Endothelial cell (in vitro differentiated cells): ENCODE data around the gene ARCN1. TPM values are rescaled to one million over a fixed set of nuclear protein-coding genes. Genes with fewer than 3 reads are reported as not detected.
A peak's percentile ranks its signal among the peaks of the same experiment; 100 is the strongest.

Experiments
- DNase-seq: peaks from one replicate; pipeline ENCODE4 v3.0.0; 2021; ENCODE audit warnings: low spot score
- H3K27ac Mint-ChIP-seq: one replicate; pipeline ENCODE4 v1.8.0; 2021; ENCODE audit warnings: mixed read lengths, inconsistent platforms; ENCODE audit not compliant: unreplicated experiment
- H3K27me3 Mint-ChIP-seq: one replicate; pipeline ENCODE4 v1.8.0; 2021; ENCODE audit warnings: mild to moderate bottlenecking, moderate library complexity, mixed read lengths, inconsistent platforms; ENCODE audit not compliant: unreplicated experiment
- H3K36me3 Mint-ChIP-seq: one replicate; pipeline ENCODE4 v1.8.0; 2021; ENCODE audit warnings: mild to moderate bottlenecking, low read depth, mixed read lengths, inconsistent platforms; ENCODE audit not compliant: unreplicated experiment
- H3K4me1 Mint-ChIP-seq: one replicate; pipeline ENCODE4 v1.8.0; 2021; ENCODE audit warnings: mild to moderate bottlenecking, mixed read lengths, inconsistent platforms; ENCODE audit not compliant: unreplicated experiment
- H3K4me3 Mint-ChIP-seq: one replicate; pipeline ENCODE4 v1.8.0; 2021; ENCODE audit warnings: mild to moderate bottlenecking, mixed read lengths, inconsistent platforms; ENCODE audit not compliant: unreplicated experiment
- H3K9me3 Mint-ChIP-seq: one replicate; pipeline ENCODE4 v1.8.0; 2021; ENCODE audit warnings: mixed read lengths, inconsistent platforms; ENCODE audit not compliant: unreplicated experiment
- total RNA-seq: library from RNA; stranded (reverse); fragmentation: NEBNext Ultra II Directional; extraction: Animal tissue kit (Norgen Biotek cat#: 25700); gene quantifications from one replicate; pipeline ENCODE4 v1.2.1, GENCODE V29; 2021; ENCODE audit not compliant: unreplicated experiment
- TF ChIP-seq, protein P1 (sequence below): fragments of 200-600 bp; sonication (generic); IDR thresholded peaks from one replicate; pipeline ENCODE4 v1.5.0; 2021; ENCODE audit warnings: antibody characterized with exemption; ENCODE audit not compliant: unreplicated experiment

Gene ARCN1
- total RNA-seq, 1 donor from 2014 or later, result 145 TPM

DNA sequence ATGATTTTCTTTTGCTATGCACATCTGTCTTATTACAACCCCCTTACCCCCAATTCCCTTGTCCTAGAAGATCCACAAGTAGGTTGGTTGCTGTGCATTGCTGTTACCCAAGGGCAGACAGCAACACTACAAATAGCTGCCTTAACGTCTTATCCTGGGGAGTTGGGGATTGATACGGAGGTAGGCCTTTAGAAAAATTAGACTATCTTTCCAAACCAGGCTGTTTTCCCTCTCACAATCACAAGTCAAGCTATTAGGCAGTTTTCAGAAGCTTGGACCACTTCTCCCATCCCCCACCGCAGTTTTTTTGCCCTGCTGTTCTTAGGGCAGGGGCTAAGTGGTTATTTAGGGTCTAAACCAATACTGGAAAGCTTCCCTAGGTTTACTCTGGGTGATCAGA, 32.4 kb downstream of the ARCN1 start:
- H3K4me3 Mint-ChIP-seq, result no peak overlapping the region
- TF ChIP-seq, protein P1, sequence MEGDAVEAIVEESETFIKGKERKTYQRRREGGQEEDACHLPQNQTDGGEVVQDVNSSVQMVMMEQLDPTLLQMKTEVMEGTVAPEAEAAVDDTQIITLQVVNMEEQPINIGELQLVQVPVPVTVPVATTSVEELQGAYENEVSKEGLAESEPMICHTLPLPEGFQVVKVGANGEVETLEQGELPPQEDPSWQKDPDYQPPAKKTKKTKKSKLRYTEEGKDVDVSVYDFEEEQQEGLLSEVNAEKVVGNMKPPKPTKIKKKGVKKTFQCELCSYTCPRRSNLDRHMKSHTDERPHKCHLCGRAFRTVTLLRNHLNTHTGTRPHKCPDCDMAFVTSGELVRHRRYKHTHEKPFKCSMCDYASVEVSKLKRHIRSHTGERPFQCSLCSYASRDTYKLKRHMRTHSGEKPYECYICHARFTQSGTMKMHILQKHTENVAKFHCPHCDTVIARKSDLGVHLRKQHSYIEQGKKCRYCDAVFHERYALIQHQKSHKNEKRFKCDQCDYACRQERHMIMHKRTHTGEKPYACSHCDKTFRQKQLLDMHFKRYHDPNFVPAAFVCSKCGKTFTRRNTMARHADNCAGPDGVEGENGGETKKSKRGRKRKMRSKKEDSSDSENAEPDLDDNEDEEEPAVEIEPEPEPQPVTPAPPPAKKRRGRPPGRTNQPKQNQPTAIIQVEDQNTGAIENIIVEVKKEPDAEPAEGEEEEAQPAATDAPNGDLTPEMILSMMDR, result no peak
- DNase-seq, result no peak
- H3K9me3 Mint-ChIP-seq, result no peaks in the 10 kb centered on the region
- H3K4me1 Mint-ChIP-seq, result peaks cover 21% of the 10 kb centered on the region
- H3K27me3 Mint-ChIP-seq, result peaks cover 18% of the 10 kb centered on the region
- peaks cover 29% of the 10 kb centered on the region for H3K36me3 Mint-ChIP-seq
- H3K27ac Mint-ChIP-seq, result no peak overlapping the region

- Mint-ChIP-seq H3K4me3 (no peak overlapping the region), H3K27ac (no peak overlapping the region), H3K4me1 (peaks cover 21% of the 10 kb centered on the region), H3K36me3 (peaks cover 24% of the 10 kb centered on the region), H3K9me3 (no peaks in the 10 kb centered on the region), H3K27me3 (peaks cover 18% of the 10 kb centered on the region)
- DNase-seq, result no peak
- TF ChIP-seq, protein P1, result no peak
These were observed 33.1 kb downstream of the ARCN1 start for GRCh38 chr11:118605116-118605867.

- peaks cover 24% of the 10 kb centered on the region for H3K4me1 Mint-ChIP-seq
- no peak for DNase-seq
- H3K27ac Mint-ChIP-seq, result no peak overlapping the region
- TF ChIP-seq, protein P1, result no peak
- peaks cover 23% of the 10 kb centered on the region for H3K36me3 Mint-ChIP-seq
- H3K9me3 Mint-ChIP-seq, result no peaks in the 10 kb centered on the region
- peaks cover 21% of the 10 kb centered on the region for H3K27me3 Mint-ChIP-seq
- peak overlapping the region; percentile 49 for H3K4me3 Mint-ChIP-seq
These were observed 34.1 kb downstream of the ARCN1 start for GRCh38 chr11:118606157-118606843.

DNA sequence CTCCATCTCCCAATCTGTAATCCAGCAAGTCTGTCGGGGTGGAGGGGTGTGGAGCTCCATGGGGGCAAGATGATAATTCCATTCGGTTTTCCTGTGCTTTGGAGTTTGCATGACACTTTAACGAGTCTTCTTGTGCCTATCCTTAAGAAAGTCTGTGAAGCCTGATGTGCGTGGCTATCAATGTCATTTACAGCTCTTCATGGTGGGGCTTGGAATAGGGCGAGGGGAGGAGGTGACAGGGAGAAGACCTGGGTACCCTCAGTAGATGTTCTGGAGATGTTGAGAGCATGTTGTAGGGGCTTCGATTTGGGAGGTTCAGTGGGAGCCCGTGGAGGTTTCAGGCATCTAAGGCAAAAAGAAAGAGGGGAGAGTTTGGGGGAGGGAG, 34.6 kb downstream of the ARCN1 start:
- H3K9me3 Mint-ChIP-seq, result no peaks in the 10 kb centered on the region
- peak overlapping the region; percentile 49 for H3K4me3 Mint-ChIP-seq
- no peak overlapping the region for H3K27ac Mint-ChIP-seq
- no peak for DNase-seq
- H3K4me1 Mint-ChIP-seq, result peaks cover 25% of the 10 kb centered on the region
- peaks cover 23% of the 10 kb centered on the region for H3K27me3 Mint-ChIP-seq
- peaks cover 19% of the 10 kb centered on the region for H3K36me3 Mint-ChIP-seq
- TF ChIP-seq, protein P1, result no peak
